Neural crest cell (in vitro differentiated cells): ENCODE data around the gene AGBL5. TPM values are rescaled to one million over a fixed set of nuclear protein-coding genes. Genes with fewer than 3 reads are reported as not detected.

Experiments used
- DNase-seq: peaks from one replicate; pipeline ENCODE4 v3.0.0; 2021; ENCODE audit warnings: low read depth, mixed read lengths, low spot score
- H3K27ac Mint-ChIP-seq: one replicate; pipeline ENCODE4 v1.8.0; 2021; ENCODE audit warnings: mild to moderate bottlenecking, mixed read lengths; ENCODE audit not compliant: unreplicated experiment
- H3K27me3 Mint-ChIP-seq: 2 replicates; pipeline ENCODE4 v1.8.0; 2021; ENCODE audit warnings: low read depth, mild to moderate bottlenecking, mixed read lengths
- H3K36me3 Mint-ChIP-seq: 2 replicates; pipeline ENCODE4 v1.8.0; 2021; ENCODE audit warnings: low read depth, mild to moderate bottlenecking, mixed read lengths
- H3K4me1 Mint-ChIP-seq: 2 replicates; pipeline ENCODE4 v1.8.0; 2021; ENCODE audit warnings: mixed read lengths
- H3K4me3 Mint-ChIP-seq: one replicate; pipeline ENCODE4 v1.8.0; 2021; ENCODE audit warnings: mild to moderate bottlenecking, mixed read lengths
- H3K9me3 Mint-ChIP-seq: 2 replicates; pipeline ENCODE4 v1.8.0; 2021; ENCODE audit warnings: mixed read lengths
- total RNA-seq: library from RNA; stranded (reverse); gene quantifications from 2 replicates; pipeline ENCODE4 v1.2.1, GENCODE V29; 2021
- TF ChIP-seq, protein P1 (sequence below): fragments of 200-600 bp; sonication (generic); conservative IDR thresholded peaks from 2 replicates; pipeline ENCODE4 v1.5.0; 2021; ENCODE audit warnings: antibody characterized with exemption, mild to moderate bottlenecking

Gene AGBL5
- total RNA-seq, 1 donor from 2014 or later = 67.2 TPM

DNA sequence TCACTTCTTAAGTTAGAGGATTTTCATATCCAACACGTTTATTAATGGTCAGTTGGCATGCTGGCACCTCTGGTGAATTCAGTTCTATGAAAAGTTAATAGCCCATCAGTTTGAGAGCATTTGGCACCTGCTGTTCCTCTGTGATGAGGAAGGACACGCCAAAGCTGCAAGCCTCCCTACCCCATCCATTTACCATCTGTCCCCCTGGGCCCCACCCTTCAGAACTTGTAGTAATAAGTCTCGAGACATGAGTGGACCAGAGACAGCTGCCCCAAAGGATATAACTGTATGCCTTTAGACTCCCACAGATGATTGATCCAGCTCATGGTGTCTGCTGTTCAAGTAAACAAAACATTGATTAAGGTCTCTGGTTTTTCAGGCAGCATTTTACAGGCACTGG lies 13.7 kb downstream of the AGBL5 start:
- H3K9me3 Mint-ChIP-seq = no peaks in the 10 kb centered on the region
- TF ChIP-seq, protein P1, sequence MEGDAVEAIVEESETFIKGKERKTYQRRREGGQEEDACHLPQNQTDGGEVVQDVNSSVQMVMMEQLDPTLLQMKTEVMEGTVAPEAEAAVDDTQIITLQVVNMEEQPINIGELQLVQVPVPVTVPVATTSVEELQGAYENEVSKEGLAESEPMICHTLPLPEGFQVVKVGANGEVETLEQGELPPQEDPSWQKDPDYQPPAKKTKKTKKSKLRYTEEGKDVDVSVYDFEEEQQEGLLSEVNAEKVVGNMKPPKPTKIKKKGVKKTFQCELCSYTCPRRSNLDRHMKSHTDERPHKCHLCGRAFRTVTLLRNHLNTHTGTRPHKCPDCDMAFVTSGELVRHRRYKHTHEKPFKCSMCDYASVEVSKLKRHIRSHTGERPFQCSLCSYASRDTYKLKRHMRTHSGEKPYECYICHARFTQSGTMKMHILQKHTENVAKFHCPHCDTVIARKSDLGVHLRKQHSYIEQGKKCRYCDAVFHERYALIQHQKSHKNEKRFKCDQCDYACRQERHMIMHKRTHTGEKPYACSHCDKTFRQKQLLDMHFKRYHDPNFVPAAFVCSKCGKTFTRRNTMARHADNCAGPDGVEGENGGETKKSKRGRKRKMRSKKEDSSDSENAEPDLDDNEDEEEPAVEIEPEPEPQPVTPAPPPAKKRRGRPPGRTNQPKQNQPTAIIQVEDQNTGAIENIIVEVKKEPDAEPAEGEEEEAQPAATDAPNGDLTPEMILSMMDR = no peak
- no peak overlapping the region for H3K27ac Mint-ChIP-seq
- peaks cover 7% of the 10 kb centered on the region for H3K4me1 Mint-ChIP-seq
- no peak for DNase-seq
- peaks cover 12% of the 10 kb centered on the region for H3K36me3 Mint-ChIP-seq
- H3K4me3 Mint-ChIP-seq = no peak overlapping the region
- no peaks in the 10 kb centered on the region for H3K27me3 Mint-ChIP-seq

DNA sequence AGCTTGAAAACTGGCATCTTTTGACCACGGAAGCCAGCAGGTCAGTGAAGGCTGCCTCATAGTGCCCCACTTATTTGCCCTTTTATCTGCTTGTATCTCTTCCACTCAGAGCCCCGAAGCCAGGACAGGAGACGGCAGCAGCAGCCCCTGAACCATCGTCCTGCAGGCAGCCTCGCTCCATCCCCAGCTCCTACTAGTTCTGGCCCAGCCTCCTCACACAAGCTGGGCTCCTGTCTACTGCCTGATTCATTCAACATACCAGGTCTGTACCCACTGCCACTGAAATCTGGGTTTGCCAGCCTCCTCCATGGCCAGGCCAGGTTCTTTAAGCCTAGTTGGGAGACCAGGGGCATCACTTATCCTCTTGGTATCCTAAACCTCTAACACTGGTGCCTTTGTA lies 15.9 kb downstream of the AGBL5 start:
- peak overlapping the region; percentile 41 for H3K4me3 Mint-ChIP-seq
- no peak for DNase-seq
- TF ChIP-seq, protein P1 = no peak
- H3K36me3 Mint-ChIP-seq = peaks cover 11% of the 10 kb centered on the region
- H3K9me3 Mint-ChIP-seq = no peaks in the 10 kb centered on the region
- peaks cover 23% of the 10 kb centered on the region for H3K4me1 Mint-ChIP-seq
- H3K27me3 Mint-ChIP-seq = no peaks in the 10 kb centered on the region
- no peak overlapping the region for H3K27ac Mint-ChIP-seq

DNA sequence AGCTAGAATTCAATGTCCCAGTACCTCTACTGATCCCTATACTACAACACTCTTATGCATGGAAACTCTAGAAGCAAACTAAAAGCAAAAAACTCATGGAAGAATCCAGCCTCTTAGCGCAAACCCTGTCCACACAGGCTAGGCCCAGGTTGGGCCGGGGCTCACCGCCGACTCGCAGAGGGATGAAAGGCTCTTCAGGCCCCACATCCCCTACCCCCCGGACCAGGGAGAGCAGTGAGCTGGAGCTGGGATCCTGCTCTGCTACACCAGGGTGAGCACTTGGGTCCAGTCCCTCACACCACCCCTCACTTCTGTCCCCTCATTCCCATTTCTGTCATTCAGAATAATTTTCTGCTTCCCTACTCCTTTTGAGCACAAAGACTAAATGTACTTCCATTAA lies 18.0 kb downstream of the AGBL5 start:
- TF ChIP-seq, protein P1 = no peak
- no peak for DNase-seq
- peaks cover 34% of the 10 kb centered on the region for H3K4me1 Mint-ChIP-seq
- H3K36me3 Mint-ChIP-seq = peaks cover 6% of the 10 kb centered on the region
- no peaks in the 10 kb centered on the region for H3K27me3 Mint-ChIP-seq
- no peak overlapping the region for H3K27ac Mint-ChIP-seq
- no peaks in the 10 kb centered on the region for H3K9me3 Mint-ChIP-seq
- peak overlapping the region; percentile 97 for H3K4me3 Mint-ChIP-seq

DNA sequence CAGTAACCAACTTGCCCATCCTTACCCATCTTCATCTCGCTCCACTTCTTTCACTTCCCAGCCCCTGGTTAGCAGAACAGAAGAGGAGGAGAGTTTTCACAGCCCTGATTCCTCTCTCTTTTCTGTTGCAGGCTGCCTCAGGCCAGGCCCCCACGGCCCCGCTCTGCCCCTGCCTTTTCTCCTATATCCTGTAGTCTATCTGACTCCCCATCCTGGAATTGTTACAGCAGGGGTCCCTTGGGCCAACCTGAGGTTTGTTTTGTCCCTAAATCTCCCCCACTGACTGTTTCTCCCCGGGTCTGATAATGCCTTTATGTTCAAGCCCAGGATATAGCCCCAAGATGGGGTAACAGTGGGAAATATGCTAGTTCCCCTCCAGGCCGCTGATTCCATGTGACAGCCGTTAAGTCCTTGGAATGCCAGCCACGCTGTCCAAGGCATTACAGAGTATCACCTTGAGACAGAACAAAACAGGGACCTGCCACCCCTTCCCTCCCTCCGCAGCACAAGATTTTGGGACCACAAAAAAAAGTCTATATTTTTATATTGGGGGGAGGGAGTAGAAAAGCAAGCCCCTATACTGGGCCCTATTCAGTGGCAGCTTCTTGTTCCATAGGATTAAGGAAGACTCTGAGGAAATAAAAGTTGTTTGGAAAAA lies 18.6 kb downstream of the AGBL5 start:
- Mint-ChIP-seq H3K27me3 (no peaks in the 10 kb centered on the region), H3K4me3 (peak overlapping the region; percentile 97), H3K9me3 (no peaks in the 10 kb centered on the region), H3K27ac (no peak overlapping the region), H3K4me1 (peaks cover 40% of the 10 kb centered on the region), H3K36me3 (peaks cover 6% of the 10 kb centered on the region)
- DNase-seq = no peak
- TF ChIP-seq, protein P1 = no peak

DNA sequence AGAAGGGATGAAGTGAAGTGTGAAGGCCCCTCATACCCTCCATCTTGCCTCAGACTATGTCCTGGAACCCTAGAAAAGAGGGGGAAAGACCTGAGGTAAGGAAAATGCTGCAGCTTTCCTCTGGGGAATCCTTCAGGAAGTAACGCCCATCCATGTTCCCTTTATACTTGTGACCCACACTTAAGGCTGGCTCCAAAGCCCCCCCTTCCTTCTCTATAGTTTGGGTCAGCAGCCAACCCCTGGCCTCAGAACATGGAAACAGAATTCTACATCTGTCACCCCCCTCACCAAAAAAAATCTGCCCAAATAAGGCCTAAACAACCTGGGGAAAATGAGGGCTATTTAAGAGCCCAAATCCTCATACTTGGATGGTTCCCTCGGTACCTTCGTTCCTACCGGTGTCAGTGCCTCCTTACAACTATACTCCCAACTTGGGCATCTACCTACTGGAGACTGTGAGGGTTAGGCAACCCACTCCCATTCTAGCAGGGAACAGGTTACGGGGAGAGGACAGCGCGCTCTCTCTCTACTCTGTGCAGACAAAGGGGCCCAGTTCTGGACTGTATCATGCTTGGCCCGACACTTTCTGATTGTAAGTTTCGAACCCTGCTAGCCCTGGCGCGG lies 19.3 kb downstream of the AGBL5 start:
- peak overlapping the region; percentile 90 for H3K27ac Mint-ChIP-seq
- peaks cover 3% of the 10 kb centered on the region for H3K36me3 Mint-ChIP-seq
- TF ChIP-seq, protein P1 = no peak
- DNase-seq = no peak
- no peaks in the 10 kb centered on the region for H3K9me3 Mint-ChIP-seq
- H3K27me3 Mint-ChIP-seq = no peaks in the 10 kb centered on the region
- peak overlapping the region; percentile 97 for H3K4me3 Mint-ChIP-seq
- peaks cover 40% of the 10 kb centered on the region for H3K4me1 Mint-ChIP-seq
